Stimulated activated CD8-positive, alpha-beta memory T cell treated with anti-CD3 and anti-CD28 coated beads, Interleukin-4, amount 100 ng/mL, for 1 hour (primary cell): ENCODE results near the gene HES5.
A peak's percentile ranks its signal among the peaks of the same experiment; 100 is the strongest.

Experiments used
- DNase-seq, 2 donors: peaks; one replicate each; pipeline ENCODE4 v3.0.0-alpha.2; 2020; ENCODE audit warnings: low read depth in 2 of 2, low spot score in 1 of 2

The HES5 gene

GRCh38 chr1:2547210-2548067 is 17.4 kb upstream of the HES5 start:
- DNase-seq = no peak

- DNase-seq = peak; percentile 50 to 70
These were observed 16.6 kb upstream of the HES5 start for GRCh38 chr1:2546515-2547209.

GRCh38 chr1:2545754-2546514 is 15.9 kb upstream of the HES5 start:
- DNase-seq = peak; percentile 80 to 82

- no peak for DNase-seq
These were observed 15.0 kb upstream of the HES5 start for GRCh38 chr1:2544875-2545640.

- no peak for DNase-seq
These were observed 14.2 kb upstream of the HES5 start for GRCh38 chr1:2544093-2544874.

- DNase-seq = peak in 1 of 2 donors; percentile 20
These were observed 13.6 kb upstream of the HES5 start for GRCh38 chr1:2543543-2544092.

GRCh38 chr1:2542246-2542915 is 12.3 kb upstream of the HES5 start:
- DNase-seq = no peak

- no peak for DNase-seq
These were observed 11.7 kb upstream of the HES5 start for GRCh38 chr1:2541619-2542245.

- DNase-seq = no peak
These were observed 10.9 kb upstream of the HES5 start for GRCh38 chr1:2540816-2541492.

- no peak for DNase-seq
These were observed 9.3 kb upstream of the HES5 start for GRCh38 chr1:2539312-2539907.

GRCh38 chr1:2538872-2539271 is 8.8 kb upstream of the HES5 start:
- no peak for DNase-seq

- no peak for DNase-seq
These were observed 8.3 kb upstream of the HES5 start for GRCh38 chr1:2538376-2538775.

GRCh38 chr1:2537784-2538115 is 7.7 kb upstream of the HES5 start:
- no peak for DNase-seq

- DNase-seq = no peak
These were observed 5.9 kb upstream of the HES5 start for GRCh38 chr1:2535981-2536380.

- DNase-seq = no peak
These were observed 5.4 kb upstream of the HES5 start for GRCh38 chr1:2535455-2535854.

GRCh38 chr1:2534687-2535441 is 4.8 kb upstream of the HES5 start:
- DNase-seq = no peak

GRCh38 chr1:2534315-2534686 is 4.2 kb upstream of the HES5 start:
- DNase-seq = no peak
